22Rv1 (cell line): ENCODE results near the gene PINK1.

ENCODE experiments used
- H3K27ac ChIP-seq: fragments of 450-650 bp; 2 replicates; pipeline ENCODE4 v1.5.1; 2017
- CTCF ChIP-seq: fragments of 450-650 bp; IDR thresholded peaks from 2 replicates; pipeline ENCODE4 v1.5.1; 2017; ENCODE audit warnings: mild to moderate bottlenecking
- ZFX ChIP-seq: fragments of 450-650 bp; IDR thresholded peaks from 2 replicates; pipeline ENCODE4 v1.6.1; 2017; ENCODE audit warnings: antibody characterized with exemption, borderline replicate concordance

The PINK1 gene

GRCh38 chr1:20634594-20635084 lies 1.4 kb downstream of the PINK1 start:
- H3K27ac ChIP-seq: no peak overlapping the region
- TF ChIP-seq ZFX: no peak
- TF ChIP-seq CTCF: no peak

GRCh38 chr1:20636785-20637347 lies 3.6 kb downstream of the PINK1 start:
- H3K27ac ChIP-seq: no peak overlapping the region
- TF ChIP-seq CTCF (no peak), ZFX (no peak)

- H3K27ac ChIP-seq: no peak overlapping the region
- TF ChIP-seq ZFX: no peak
- TF ChIP-seq CTCF: peak; percentile 87
Measured at GRCh38 chr1:20640183-20640597, 6.9 kb downstream of the PINK1 start.

GRCh38 chr1:20641975-20642374 lies 8.7 kb downstream of the PINK1 start:
- no peak overlapping the region for H3K27ac ChIP-seq
- TF ChIP-seq CTCF (no peak), ZFX (no peak)

- no peak for TF ChIP-seq CTCF
- no peak for TF ChIP-seq ZFX
- H3K27ac ChIP-seq: no peak overlapping the region
Measured at GRCh38 chr1:20643080-20643479, 9.8 kb downstream of the PINK1 start.

- no peak overlapping the region for H3K27ac ChIP-seq
- TF ChIP-seq CTCF (no peak), ZFX (no peak)
Measured at GRCh38 chr1:20644416-20644815, 11.2 kb downstream of the PINK1 start.

- H3K27ac ChIP-seq: no peak overlapping the region
- TF ChIP-seq ZFX (no peak), CTCF (no peak)
Measured at GRCh38 chr1:20645414-20645813, 12.2 kb downstream of the PINK1 start.
